ENCODE measurements around the gene RUNX2.
"Not testable (repeated sequence)": the region's sequence is repeated elsewhere in the genome, so short reads cannot be mapped to it uniquely, and the experiment has no call there.

RUNX2 gene

GRCh38 chr6:45543298-45544235 is 215.4 kb downstream of the RUNX2 start:
- DNase-seq (ENCODE audit: low read depth in 1 of 2, low spot score in 1 of 2): no peak
- in situ Hi-C loops (cut with HindIII; ENCODE audit: low pct_unique_long_range_greater_than_20kb, low sequenced_read_pairs): no loop called here
- no peak for TF ChIP-seq JUND (IDR thresholded peaks at IDR 0.05; ENCODE audit: low read depth)

GRCh38 chr6:45545416-45545815 is 217.3 kb downstream of the RUNX2 start:
- no peak for TF ChIP-seq JUND (IDR thresholded peaks at IDR 0.05; ENCODE audit: low read depth)
- in situ Hi-C loops (cut with HindIII; ENCODE audit: low pct_unique_long_range_greater_than_20kb, low sequenced_read_pairs): no loop called here
- DNase-seq (ENCODE audit: low read depth in 1 of 2, low spot score in 1 of 2): no peak

GRCh38 chr6:45548657-45549515 is 220.8 kb downstream of the RUNX2 start:
- no peak for TF ChIP-seq JUND (IDR thresholded peaks at IDR 0.05; ENCODE audit: low read depth)
- no peak for DNase-seq (ENCODE audit: low read depth in 1 of 2, low spot score in 1 of 2)
- in situ Hi-C loops (cut with HindIII; ENCODE audit: low pct_unique_long_range_greater_than_20kb, low sequenced_read_pairs): no loop called here

GRCh38 chr6:45552536-45552935 is 224.4 kb downstream of the RUNX2 start:
- no peak for DNase-seq (ENCODE audit: low read depth in 1 of 2, low spot score in 1 of 2)
- TF ChIP-seq JUND (IDR thresholded peaks at IDR 0.05; ENCODE audit: low read depth): no peak
- in situ Hi-C loops (cut with HindIII; ENCODE audit: low pct_unique_long_range_greater_than_20kb, low sequenced_read_pairs): no loop called here

- in situ Hi-C loops (cut with HindIII; ENCODE audit: low pct_unique_long_range_greater_than_20kb, low sequenced_read_pairs): no loop called here
- DNase-seq (ENCODE audit: low read depth in 1 of 2, low spot score in 1 of 2): no peak
- no peak for TF ChIP-seq JUND (IDR thresholded peaks at IDR 0.05; ENCODE audit: low read depth)
Observed at GRCh38 chr6:45553730-45554344, 225.7 kb downstream of the RUNX2 start.

- in situ Hi-C loops (cut with HindIII; ENCODE audit: low pct_unique_long_range_greater_than_20kb, low sequenced_read_pairs): no loop called here
- peak; percentile 51; the same call in 1 of the 2 replicates for TF ChIP-seq JUND (IDR thresholded peaks at IDR 0.05; ENCODE audit: low read depth)
- DNase-seq (ENCODE audit: low read depth in 1 of 2, low spot score in 1 of 2): peak in 1 of 2 experiments; percentile 78
Observed at GRCh38 chr6:45554591-45554990, 226.5 kb downstream of the RUNX2 start.

GRCh38 chr6:45555981-45556771 is 228.0 kb downstream of the RUNX2 start:
- in situ Hi-C loops (cut with HindIII; ENCODE audit: low pct_unique_long_range_greater_than_20kb, low sequenced_read_pairs): no loop called here
- TF ChIP-seq JUND (IDR thresholded peaks at IDR 0.05; ENCODE audit: low read depth): no peak
- peak in 1 of 2 experiments; percentile 59 for DNase-seq (ENCODE audit: low read depth in 1 of 2, low spot score in 1 of 2)

GRCh38 chr6:45556828-45557227 is 228.7 kb downstream of the RUNX2 start:
- in situ Hi-C loops (cut with HindIII; ENCODE audit: low pct_unique_long_range_greater_than_20kb, low sequenced_read_pairs): no loop called here
- DNase-seq (ENCODE audit: low read depth in 1 of 2, low spot score in 1 of 2): no peak
- TF ChIP-seq JUND (IDR thresholded peaks at IDR 0.05; ENCODE audit: low read depth): no peak

GRCh38 chr6:45557454-45557853 is 229.3 kb downstream of the RUNX2 start:
- no peak for DNase-seq (ENCODE audit: low read depth in 1 of 2, low spot score in 1 of 2)
- in situ Hi-C loops (cut with HindIII; ENCODE audit: low pct_unique_long_range_greater_than_20kb, low sequenced_read_pairs): no loop called here
- no peak for TF ChIP-seq JUND (IDR thresholded peaks at IDR 0.05; ENCODE audit: low read depth)

GRCh38 chr6:45558858-45559257 is 230.7 kb downstream of the RUNX2 start:
- in situ Hi-C loops (cut with HindIII; ENCODE audit: low pct_unique_long_range_greater_than_20kb, low sequenced_read_pairs): no loop called here
- no peak for DNase-seq (ENCODE audit: low read depth in 1 of 2, low spot score in 1 of 2)
- no peak for TF ChIP-seq JUND (IDR thresholded peaks at IDR 0.05; ENCODE audit: low read depth)

GRCh38 chr6:45560321-45560820 is 232.2 kb downstream of the RUNX2 start:
- in situ Hi-C loops (cut with HindIII; ENCODE audit: low pct_unique_long_range_greater_than_20kb, low sequenced_read_pairs); DNase-seq (ENCODE audit: low read depth in 1 of 2, low spot score in 1 of 2): not testable (repeated sequence)

GRCh38 chr6:45562171-45562570 is 234.0 kb downstream of the RUNX2 start:
- DNase-seq (ENCODE audit: low read depth in 1 of 2, low spot score in 1 of 2): no peak
- no peak for TF ChIP-seq JUND (IDR thresholded peaks at IDR 0.05; ENCODE audit: low read depth)
- in situ Hi-C loops (cut with HindIII; ENCODE audit: low pct_unique_long_range_greater_than_20kb, low sequenced_read_pairs): no loop called here
